Fibroblast of pulmonary artery (primary cell): ENCODE measurements around the gene DCHS2.

Experiments
- DNase-seq: peaks from one replicate; pipeline ENCODE4 v3.0.0-alpha.2; 2010; ENCODE audit warnings: low read depth
- H3K4me3 ChIP-seq: replicated peaks from 2 replicates; pipeline ENCODE4 v1.5.1; 2011; ENCODE audit warnings: low read depth, mild to moderate bottlenecking, control low read depth, low read length, moderate library complexity
- TF ChIP-seq, protein P1 (sequence below): IDR thresholded peaks from 2 replicates; pipeline ENCODE4 v1.5.1; 2011; ENCODE audit warnings: mild to moderate bottlenecking, control low read depth, low read length, inconsistent platforms; ENCODE audit errors: missing control alignments

Gene DCHS2

DNA sequence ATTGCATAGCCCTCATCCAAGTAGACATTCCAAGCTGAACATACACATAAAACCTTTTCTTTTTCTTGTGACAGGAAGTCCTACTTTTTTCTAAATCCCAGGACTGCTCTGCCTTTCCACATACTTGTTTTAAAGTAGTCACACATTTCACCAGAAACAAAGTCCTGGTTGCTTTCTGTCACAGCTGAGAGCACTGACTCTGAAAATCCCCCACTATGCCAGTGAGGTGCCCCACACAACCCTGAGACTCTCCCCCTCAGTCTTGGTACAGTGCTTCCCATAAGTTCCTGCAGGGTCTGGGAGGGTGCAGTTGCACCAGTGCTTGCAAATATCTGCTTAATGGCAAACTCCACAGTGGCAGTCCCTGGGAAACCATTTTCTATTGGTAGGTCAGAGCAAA, 84.2 kb downstream of the DCHS2 start:
- DNase-seq = no peak
- TF ChIP-seq, protein P1, sequence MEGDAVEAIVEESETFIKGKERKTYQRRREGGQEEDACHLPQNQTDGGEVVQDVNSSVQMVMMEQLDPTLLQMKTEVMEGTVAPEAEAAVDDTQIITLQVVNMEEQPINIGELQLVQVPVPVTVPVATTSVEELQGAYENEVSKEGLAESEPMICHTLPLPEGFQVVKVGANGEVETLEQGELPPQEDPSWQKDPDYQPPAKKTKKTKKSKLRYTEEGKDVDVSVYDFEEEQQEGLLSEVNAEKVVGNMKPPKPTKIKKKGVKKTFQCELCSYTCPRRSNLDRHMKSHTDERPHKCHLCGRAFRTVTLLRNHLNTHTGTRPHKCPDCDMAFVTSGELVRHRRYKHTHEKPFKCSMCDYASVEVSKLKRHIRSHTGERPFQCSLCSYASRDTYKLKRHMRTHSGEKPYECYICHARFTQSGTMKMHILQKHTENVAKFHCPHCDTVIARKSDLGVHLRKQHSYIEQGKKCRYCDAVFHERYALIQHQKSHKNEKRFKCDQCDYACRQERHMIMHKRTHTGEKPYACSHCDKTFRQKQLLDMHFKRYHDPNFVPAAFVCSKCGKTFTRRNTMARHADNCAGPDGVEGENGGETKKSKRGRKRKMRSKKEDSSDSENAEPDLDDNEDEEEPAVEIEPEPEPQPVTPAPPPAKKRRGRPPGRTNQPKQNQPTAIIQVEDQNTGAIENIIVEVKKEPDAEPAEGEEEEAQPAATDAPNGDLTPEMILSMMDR = no peak
- no peak overlapping the region for H3K4me3 ChIP-seq

DNA sequence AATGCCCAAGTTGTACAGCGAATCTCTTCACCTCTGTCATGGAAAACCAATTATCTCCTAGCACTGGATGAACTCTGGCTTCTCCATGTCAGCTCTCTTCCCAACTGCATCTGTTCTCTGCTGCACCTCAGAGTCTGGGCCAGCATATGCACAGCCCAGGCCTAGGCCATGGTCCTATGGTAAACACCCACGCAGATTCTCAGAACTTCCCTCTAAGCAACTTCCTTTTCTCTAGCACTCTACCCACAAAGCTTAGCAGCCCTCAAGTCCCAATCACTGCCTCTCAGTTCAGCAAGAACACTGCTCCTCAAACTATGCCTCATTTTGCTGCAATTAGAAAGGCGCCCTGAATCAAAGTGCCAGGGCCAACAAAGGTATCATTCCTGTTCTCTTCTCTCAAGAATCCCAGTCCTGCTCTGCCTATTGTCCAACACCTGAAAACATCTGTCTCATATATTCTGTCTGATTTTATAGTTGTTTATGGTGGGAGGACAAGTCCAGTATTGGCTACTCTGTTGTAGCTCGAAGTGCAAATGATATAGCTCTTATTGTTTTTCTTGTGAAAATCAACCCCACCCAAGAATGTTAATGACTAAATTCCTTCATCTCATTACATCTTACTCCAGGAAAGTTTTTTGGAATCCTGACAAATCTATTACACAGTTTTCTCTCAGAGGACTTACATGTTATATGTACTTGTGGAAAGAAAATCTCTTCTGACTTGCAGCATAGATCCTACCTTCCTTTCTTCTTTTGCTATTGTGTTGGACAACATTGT, 85.4 kb downstream of the DCHS2 start:
- DNase-seq = no peak
- H3K4me3 ChIP-seq = no peak overlapping the region

DNA sequence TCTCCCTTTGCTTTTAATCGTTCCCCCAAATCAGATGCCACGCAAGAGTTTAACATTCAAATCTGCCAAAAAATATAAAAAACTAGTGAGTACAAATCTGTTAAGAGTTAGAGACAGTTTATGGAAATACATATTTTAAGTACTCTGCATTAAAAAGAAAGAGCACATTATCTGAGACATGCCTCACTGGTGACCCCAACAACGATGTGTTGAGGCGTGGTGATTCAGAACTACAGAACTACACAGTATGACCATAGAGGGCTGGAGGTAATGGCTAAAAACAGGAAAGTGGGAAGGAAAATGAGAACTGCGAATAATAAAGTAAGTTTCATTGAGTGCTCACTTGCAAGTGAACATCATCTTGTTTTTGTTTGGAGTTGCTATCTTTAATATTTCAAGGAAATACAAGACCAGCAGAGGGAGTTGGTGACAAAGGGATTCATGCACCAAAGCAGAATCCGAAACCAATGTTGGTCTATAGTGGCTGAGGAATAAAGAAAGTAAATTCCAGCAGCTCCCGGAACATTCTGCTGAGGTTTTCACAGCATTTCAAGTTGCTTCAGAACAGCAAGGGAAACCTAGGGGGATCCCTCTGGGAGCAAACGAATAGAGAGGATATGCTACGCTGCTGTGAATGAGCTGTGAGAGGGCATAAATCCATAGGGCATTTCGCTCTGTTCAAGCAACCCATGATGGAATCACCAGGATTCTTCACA, 92.2 kb downstream of the DCHS2 start:
- TF ChIP-seq, protein P1 = peak; percentile 7
- H3K4me3 ChIP-seq = no peak overlapping the region
- DNase-seq = peak; percentile 12

More for the DNA sequence above, 85.4 kb downstream of the DCHS2 start:
- TF ChIP-seq, protein P1 = no peak

DNA sequence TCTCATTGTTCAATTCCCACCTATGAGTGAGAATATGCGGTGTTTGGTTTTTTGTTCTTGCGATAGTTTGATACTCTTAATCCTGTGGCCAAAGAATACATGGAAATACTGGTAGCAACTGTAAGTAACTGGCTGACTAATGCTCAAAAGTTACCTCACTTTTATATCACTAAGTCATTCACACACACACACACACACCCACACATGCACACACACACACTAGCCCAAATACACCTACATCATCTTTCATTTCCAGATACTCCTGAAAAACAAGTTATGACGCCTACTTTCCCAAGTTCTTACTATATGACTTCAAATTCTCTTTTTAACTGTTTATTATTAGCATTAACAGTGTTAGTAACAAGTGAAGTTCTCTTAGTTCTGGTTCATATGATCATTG, 101.3 kb downstream of the DCHS2 start:
- DNase-seq = no peak
- H3K4me3 ChIP-seq = no peak overlapping the region
- TF ChIP-seq, protein P1 = no peak

DNA sequence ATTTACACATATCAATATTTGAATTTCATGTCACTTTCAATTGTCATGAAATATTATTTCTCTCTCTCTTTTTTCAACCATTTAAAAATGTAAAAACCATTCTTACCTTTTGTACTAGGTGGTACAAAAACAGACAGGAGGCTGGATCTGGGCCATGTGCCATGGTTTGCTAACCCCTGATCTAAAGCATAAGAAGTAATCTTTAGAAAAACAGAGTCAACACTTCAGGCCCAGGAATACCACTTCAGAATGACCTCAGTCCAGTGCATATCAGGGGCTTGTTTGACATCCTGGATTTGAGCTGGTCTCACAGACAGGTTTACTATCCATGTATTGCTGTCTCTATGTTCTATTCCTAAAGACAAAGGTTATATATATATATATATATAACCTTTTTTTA, 102.5 kb downstream of the DCHS2 start:
- no peak overlapping the region for H3K4me3 ChIP-seq
- TF ChIP-seq, protein P1 = no peak
- no peak for DNase-seq

DNA sequence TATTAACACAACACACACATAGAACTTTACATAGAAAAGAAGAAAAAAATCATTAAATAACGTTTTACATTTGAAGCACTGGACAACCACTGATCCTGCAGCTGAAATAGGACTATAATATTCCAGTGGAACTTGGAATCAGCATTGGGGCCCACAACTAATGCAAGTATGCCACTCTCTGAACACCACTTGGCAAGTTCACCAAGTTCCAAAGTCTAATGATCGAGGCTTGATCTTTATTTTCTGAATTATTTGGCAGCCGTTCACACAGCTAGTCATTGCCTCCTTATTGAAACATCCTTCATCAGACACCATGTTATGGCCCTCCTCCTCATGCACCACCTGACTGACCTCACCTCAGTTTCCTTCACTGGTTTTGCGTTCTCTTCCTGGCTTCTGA, 107.6 kb downstream of the DCHS2 start:
- DNase-seq = no peak
- TF ChIP-seq, protein P1 = no peak
- no peak overlapping the region for H3K4me3 ChIP-seq
